HEK293T (cell line): ENCODE data around the gene TSPAN12.

ENCODE experiments used
- CTCF ChIA-PET: fragments of 350-600 bp; formaldehyde crosslinking; extraction: SDS; loops from one replicate; lab custom pipeline; 2021; ENCODE audit warnings: antibody characterized with exemption, inconsistent platforms; lab: Yijun Ruan, JAX
- POLR2A ChIA-PET: fragments of 350-600 bp; formaldehyde crosslinking; extraction: SDS; loops from one replicate; lab custom pipeline; 2020; ENCODE audit warnings: antibody characterized with exemption, inconsistent platforms; lab: Yijun Ruan, JAX
- DNase-seq: peaks from one replicate; pipeline ENCODE4 v3.0.0; 2012; ENCODE audit warnings: mixed read lengths; ENCODE audit errors: extremely low spot score
- ARNT ChIP-seq: fragments of 450-650 bp; IDR thresholded peaks from 2 replicates; pipeline ENCODE4 v1.6.1; 2017; ENCODE audit warnings: mild to moderate bottlenecking
- BHLHE40 ChIP-seq: fragments of 450-650 bp; IDR thresholded peaks from 2 replicates; pipeline ENCODE4 v1.6.1; 2016; ENCODE audit warnings: mild to moderate bottlenecking, moderate library complexity, borderline replicate concordance
- CTBP1 ChIP-seq: fragments of 450-650 bp; IDR thresholded peaks from 2 replicates; pipeline ENCODE4 v1.6.1; 2016; ENCODE audit warnings: borderline replicate concordance
- ELF4 ChIP-seq: fragments of 450-650 bp; IDR thresholded peaks from 2 replicates; pipeline ENCODE4 v1.6.1; 2017; ENCODE audit warnings: antibody characterized with exemption
- FOXA1 ChIP-seq: fragments of 450-650 bp; IDR thresholded peaks from 2 replicates; pipeline ENCODE4 v1.6.1; 2016; ENCODE audit warnings: mild to moderate bottlenecking
- FOXK2 ChIP-seq: fragments of 450-650 bp; IDR thresholded peaks from 2 replicates; pipeline ENCODE4 v1.6.1; 2016; ENCODE audit warnings: mild to moderate bottlenecking
- FOXM1 ChIP-seq: fragments of 450-650 bp; IDR thresholded peaks from 2 replicates; pipeline ENCODE4 v1.6.1; 2017; ENCODE audit warnings: mild to moderate bottlenecking, borderline replicate concordance
- HDGF ChIP-seq: fragments of 450-650 bp; IDR thresholded peaks from 2 replicates; pipeline ENCODE4 v1.6.1; 2017; ENCODE audit warnings: antibody characterized with exemption, borderline replicate concordance
- L3MBTL2 ChIP-seq: fragments of 450-650 bp; conservative IDR thresholded peaks from 2 replicates; pipeline ENCODE4 v1.6.1; 2016; ENCODE audit warnings: mild to moderate bottlenecking
- LEF1 ChIP-seq: fragments of 450-650 bp; IDR thresholded peaks from 2 replicates; pipeline ENCODE4 v1.6.1; 2017; ENCODE audit warnings: mild to moderate bottlenecking, borderline replicate concordance
- NFRKB ChIP-seq: fragments of 450-650 bp; IDR thresholded peaks from 2 replicates; pipeline ENCODE4 v1.6.1; 2016; ENCODE audit warnings: mild to moderate bottlenecking, moderate library complexity
- SP1 ChIP-seq: fragments of 450-650 bp; IDR thresholded peaks from 2 replicates; pipeline ENCODE4 v1.6.1; 2017
- SUZ12 ChIP-seq: fragments of 450-650 bp; IDR thresholded peaks from 2 replicates; pipeline ENCODE4 v1.6.1; 2016; ENCODE audit warnings: mild to moderate bottlenecking
- TARDBP ChIP-seq: fragments of 450-650 bp; IDR thresholded peaks from 2 replicates; pipeline ENCODE4 v1.6.1; 2016
- ZNF384 ChIP-seq: fragments of 450-650 bp; IDR thresholded peaks from 2 replicates; pipeline ENCODE4 v1.6.1; 2016
- TF ChIP-seq, protein P1 (sequence below): fragments of 450-650 bp; IDR thresholded peaks from 2 replicates; pipeline ENCODE4 v1.6.1; 2016

TSPAN12 gene

DNA sequence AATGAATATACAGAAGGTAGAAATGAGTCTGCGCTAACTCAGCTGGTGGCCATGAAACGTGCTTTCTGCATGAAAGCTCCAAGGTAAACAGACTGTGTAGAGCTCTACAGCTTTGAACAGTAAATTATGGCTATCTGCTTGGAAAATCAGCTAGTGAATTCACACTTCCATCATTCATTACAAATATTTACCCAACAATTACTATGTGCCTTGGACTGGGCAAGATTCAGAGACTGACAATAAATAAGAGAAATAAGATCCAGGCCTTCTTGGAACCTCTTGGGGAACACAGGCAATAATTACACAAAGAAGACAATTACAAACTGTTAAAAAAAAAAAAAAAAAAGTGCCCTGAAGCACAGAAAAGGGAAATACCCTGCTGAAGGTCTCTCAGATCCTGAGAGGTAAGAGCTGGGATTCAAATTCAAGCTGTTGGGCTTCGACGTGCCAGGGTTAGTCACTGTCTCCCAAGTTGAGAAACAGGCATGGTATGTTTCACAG, 15.8 kb downstream of the TSPAN12 start:
- ChIA-PET CTCF (interaction anchor here (0.9 to 1.2 kb wide), 2 partner anchors 9 to 36 kb away, joined by 3 to 7 read pairs; no protein-coding TSS in a partner anchor), POLR2A (interaction anchor here (1.3 kb wide), 1 partner anchor 9 kb away, joined by 3 read pairs; no protein-coding TSS in a partner anchor)
- DNase-seq: peak; percentile 14
- TF ChIP-seq FOXK2 (no peak), ZNF384 (peak; percentile 88), FOXA1 (no peak), CTBP1 (no peak), ELF4 (no peak), L3MBTL2 (no peak)
- TF ChIP-seq, protein P1, sequence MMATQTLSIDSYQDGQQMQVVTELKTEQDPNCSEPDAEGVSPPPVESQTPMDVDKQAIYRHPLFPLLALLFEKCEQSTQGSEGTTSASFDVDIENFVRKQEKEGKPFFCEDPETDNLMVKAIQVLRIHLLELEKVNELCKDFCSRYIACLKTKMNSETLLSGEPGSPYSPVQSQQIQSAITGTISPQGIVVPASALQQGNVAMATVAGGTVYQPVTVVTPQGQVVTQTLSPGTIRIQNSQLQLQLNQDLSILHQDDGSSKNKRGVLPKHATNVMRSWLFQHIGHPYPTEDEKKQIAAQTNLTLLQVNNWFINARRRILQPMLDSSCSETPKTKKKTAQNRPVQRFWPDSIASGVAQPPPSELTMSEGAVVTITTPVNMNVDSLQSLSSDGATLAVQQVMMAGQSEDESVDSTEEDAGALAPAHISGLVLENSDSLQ: peak; percentile 67

DNA sequence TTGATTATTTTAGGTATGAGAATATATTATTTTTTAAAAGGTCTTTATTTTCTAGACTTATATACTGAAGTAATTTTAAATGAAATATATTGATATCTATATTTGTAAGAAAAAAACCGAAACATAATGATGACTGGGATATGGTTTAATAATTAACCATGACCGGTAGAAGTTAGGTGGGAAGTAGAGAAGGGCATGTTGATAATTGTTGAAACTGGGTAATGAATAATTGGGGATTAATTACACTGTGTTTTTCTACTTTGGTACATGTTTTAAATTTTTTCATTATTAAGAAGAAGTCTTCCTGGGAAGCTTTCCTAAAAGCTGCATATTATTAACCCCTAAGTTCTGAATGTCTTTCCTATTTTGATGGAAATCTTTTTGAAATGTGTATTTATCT, 16.3 kb downstream of the TSPAN12 start:
- DNase-seq: no peak
- TF ChIP-seq SP1 (no peak), ZNF384 (no peak), FOXM1 (no peak), HDGF (no peak), BHLHE40 (no peak)
- CTCF ChIA-PET: interaction anchor here (0.9 to 1.2 kb wide), 2 partner anchors 8 to 35 kb away, joined by 3 to 7 read pairs; no protein-coding TSS in a partner anchor
- POLR2A ChIA-PET: interaction anchor here (1.3 kb wide), 1 partner anchor 9 kb away, joined by 3 read pairs; no protein-coding TSS in a partner anchor

DNA sequence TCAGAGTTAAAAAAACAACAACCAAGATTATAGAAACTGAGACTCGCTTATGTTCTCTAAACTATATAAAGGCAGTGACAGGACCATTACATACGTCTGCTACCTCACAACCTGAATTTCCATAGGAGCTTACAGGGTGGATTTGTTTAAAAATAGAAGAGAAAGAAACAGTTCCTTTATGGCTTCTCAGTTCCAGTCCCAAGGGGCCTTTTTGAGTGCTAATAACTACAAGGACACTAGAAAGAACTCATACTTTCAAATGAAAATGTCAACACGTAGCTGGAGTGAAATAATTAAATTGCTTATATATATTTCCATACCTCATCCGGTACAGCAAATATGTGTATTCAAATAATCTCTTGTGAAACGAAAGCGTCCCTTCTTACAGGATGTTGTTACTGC, 19.7 kb downstream of the TSPAN12 start:
- ChIA-PET CTCF (interaction anchor here (0.6 kb wide), 1 partner anchor 123 kb away, joined by 3 read pairs; no protein-coding TSS in a partner anchor), POLR2A (no interaction called here)
- DNase-seq: no peak
- no peak for TF ChIP-seq FOXA1
- no peak for TF ChIP-seq CTBP1
- TF ChIP-seq FOXK2: no peak
- no peak for TF ChIP-seq BHLHE40
- no peak for TF ChIP-seq NFRKB
- TF ChIP-seq ARNT: no peak
- TF ChIP-seq LEF1: no peak

DNA sequence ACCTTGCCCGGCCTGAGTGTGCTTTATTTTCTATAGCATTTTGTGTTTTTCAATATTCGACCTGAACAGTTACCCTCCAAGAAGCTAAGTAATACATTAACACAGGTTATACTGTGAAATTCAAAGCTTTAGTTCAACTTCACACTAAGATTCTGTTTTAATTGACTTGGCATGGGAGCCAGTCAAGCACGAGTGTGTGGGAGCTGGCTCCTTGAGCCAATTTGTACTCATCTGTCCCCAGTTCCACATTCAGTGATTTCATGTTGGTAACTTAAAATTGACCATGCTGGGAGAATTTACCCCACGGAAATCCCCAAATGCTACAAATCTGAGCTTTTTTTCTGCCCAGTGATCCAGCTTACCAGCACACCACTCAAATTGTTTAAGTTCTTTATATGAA, 20.3 kb downstream of the TSPAN12 start:
- TF ChIP-seq FOXA1 (no peak), BHLHE40 (no peak), CTBP1 (no peak), FOXM1 (no peak), ELF4 (no peak), SP1 (no peak), ARNT (no peak), TARDBP (no peak), FOXK2 (no peak), L3MBTL2 (no peak), NFRKB (no peak), LEF1 (no peak), HDGF (no peak), SUZ12 (no peak), ZNF384 (no peak)
- TF ChIP-seq, protein P1: no peak
- ChIA-PET CTCF (interaction anchor here (0.6 kb wide), 1 partner anchor 124 kb away, joined by 3 read pairs; no protein-coding TSS in a partner anchor), POLR2A (no interaction called here)
- DNase-seq: no peak

DNA sequence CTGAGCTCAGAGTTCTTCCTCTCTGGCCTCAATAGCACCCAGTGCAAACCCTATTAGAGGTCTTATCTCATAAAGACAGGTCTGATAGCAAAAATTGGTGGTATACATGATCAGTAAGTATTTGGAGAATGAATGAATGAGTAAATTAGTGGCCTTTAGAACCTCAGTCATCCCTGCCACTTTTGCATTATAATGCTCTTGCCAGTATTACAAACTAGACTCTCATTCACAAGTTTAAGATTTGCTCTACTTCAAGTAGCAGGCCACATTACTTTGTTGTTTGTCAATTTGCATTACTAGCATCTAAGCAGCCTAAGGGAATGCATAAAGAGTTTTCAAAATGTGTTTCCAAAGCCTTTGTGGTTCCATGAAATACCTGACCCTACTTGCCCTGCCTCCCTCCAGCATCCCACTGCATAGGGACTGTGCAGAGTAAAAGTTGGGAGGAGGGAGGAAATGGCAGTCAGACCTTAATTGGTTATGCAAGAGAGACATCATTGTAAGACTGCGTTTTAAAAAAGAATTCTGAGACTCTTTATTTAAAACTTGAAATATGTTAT, 21.3 kb downstream of the TSPAN12 start:
- no peak for TF ChIP-seq ARNT
- TF ChIP-seq HDGF: no peak
- no peak for TF ChIP-seq NFRKB
- no peak for TF ChIP-seq FOXK2
- TF ChIP-seq L3MBTL2: no peak
- TF ChIP-seq, protein P1: no peak
- POLR2A ChIA-PET: no interaction called here
- no peak for DNase-seq
- CTCF ChIA-PET: no interaction called here

DNA sequence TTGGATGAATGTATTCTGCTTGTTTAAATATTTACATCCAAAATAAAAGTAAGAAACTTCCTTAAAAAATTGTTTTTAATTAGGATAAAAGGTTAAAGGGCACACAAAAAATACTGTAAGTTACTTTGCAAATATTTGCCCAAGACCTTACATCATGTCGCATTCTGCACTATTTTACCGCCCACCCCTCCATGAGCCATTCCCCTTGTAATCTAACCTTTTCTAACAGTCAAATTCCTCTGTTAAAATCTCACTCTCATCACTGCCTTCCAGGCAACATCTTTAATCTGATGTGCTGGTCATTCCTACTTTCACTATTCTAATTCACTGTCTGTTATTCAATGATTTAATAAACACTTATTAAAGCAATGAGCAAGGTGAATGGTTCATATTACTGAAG, 23.2 kb downstream of the TSPAN12 start:
- no peak for DNase-seq
- POLR2A ChIA-PET: no interaction called here
- CTCF ChIA-PET: no interaction called here

More for the DNA sequence above, 23.2 kb downstream of the TSPAN12 start:
- no peak for TF ChIP-seq SP1
- TF ChIP-seq ELF4: no peak
- TF ChIP-seq ZNF384: no peak
- no peak for TF ChIP-seq TARDBP
- TF ChIP-seq NFRKB: no peak
- no peak for TF ChIP-seq FOXM1
- TF ChIP-seq FOXA1: no peak
- TF ChIP-seq, protein P1: no peak
- TF ChIP-seq CTBP1: no peak
- no peak for TF ChIP-seq HDGF
- no peak for TF ChIP-seq ARNT
- no peak for TF ChIP-seq LEF1
